GM18526 (cell line): ENCODE results near the gene HDAC4.

ENCODE experiments used
- POLR2A ChIP-seq: IDR thresholded peaks from 3 replicates; pipeline ENCODE4 v1.6.1; 2011; ENCODE audit not compliant: insufficient read length; ENCODE audit errors: extremely low read depth

The HDAC4 gene

GRCh38 chr2:239073745-239074530 lies 326.9 kb downstream of the HDAC4 start:
- TF ChIP-seq POLR2A: no peak

DNA sequence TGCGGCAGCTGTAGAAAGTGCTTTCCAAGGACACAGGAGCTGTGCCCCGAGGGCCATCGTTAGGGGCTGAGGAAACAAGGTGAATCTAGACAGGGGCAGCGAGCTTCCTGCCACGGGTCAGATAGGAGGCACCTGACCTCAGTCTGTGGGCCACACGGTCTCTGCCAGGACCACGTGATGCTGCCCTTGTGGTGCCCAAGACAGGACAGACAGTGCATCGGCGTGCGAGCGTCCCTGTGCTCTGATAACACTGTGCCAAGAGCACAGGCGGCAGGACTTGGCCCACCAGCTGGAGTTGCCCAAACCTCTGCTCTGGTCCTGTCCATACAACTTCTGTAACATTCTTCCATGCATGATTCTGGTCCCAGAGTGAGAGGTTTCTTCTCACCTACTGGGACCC lies 327.6 kb downstream of the HDAC4 start:
- no peak for TF ChIP-seq POLR2A

- TF ChIP-seq POLR2A: no peak
Observed at GRCh38 chr2:239072786-239073185, 328.0 kb downstream of the HDAC4 start.

DNA sequence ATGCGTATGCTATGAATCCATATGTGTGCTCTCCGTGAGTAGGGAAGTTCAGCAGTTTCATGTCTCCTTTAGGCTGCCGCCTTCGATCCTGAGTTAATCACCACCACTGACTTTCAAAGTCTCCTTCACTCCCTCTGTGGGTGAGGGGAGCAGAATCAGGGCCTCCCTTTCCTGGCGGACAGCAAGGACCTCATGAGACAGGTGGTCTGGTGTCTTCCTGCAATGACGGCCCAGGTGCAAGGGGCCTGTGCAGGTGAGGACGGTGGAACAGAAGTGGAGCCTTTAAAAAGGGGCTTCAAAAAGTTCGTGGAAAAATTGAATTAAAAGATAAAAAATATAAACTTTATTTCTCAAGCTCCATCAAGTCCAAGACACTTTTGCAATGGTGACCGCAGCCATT lies 330.4 kb downstream of the HDAC4 start:
- TF ChIP-seq POLR2A: no peak

DNA sequence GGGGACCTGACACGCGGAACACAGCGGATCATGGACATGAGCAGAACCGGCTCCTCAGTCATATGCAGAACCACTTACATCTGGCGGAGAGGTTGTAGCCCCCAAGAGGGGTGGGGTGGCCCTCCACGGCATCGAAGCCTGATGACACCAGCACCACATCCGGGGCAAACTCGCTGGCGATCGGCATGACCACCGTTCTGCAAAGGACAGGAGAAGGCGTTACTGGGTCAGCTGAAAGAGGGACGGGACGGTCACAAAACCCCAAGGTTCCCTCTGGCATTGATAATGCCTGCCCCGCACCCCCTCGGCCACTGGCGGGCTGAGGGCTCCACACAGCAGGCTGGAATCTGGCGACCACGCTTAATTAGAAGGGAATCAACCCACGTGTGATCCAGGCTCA lies 332.4 kb downstream of the HDAC4 start:
- TF ChIP-seq POLR2A: no peak

DNA sequence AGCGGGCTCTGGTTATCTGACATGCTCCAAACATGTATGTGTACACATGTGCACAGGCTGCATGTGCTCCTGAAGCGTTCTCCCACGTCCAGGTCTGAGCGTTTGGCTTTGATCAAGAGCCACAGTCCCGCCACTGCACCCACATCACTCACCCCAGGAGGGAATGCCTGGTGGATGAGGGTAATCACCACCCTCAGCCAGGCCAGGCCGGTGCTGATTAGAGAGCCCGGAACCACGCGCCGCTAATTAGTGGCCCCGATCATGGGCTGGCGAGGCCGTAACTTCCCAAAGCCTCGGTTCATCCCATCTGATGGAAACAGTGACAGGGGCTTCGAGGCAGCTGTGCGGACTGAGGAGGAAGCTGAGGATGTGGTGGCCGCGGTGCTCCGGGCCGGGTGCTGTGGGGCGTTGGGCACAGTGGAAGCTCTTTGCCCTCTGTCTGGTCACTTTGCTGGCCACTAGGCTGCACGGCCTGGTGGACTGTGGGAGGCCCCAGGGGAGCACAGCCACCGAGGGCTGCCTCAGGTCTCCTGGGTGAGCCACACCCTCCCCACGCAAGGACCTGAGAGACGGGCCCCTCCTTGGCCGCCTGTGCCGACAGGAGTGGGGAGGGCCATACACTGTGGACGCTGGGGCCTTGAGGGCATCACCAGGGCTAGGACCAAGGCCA lies 333.5 kb downstream of the HDAC4 start:
- no peak for TF ChIP-seq POLR2A

GRCh38 chr2:239066597-239066996 lies 334.2 kb downstream of the HDAC4 start:
- TF ChIP-seq POLR2A: no peak

- no peak for TF ChIP-seq POLR2A
Observed at GRCh38 chr2:239065962-239066361, 334.9 kb downstream of the HDAC4 start.

- no peak for TF ChIP-seq POLR2A
Observed at GRCh38 chr2:239065537-239065936, 335.3 kb downstream of the HDAC4 start.

DNA sequence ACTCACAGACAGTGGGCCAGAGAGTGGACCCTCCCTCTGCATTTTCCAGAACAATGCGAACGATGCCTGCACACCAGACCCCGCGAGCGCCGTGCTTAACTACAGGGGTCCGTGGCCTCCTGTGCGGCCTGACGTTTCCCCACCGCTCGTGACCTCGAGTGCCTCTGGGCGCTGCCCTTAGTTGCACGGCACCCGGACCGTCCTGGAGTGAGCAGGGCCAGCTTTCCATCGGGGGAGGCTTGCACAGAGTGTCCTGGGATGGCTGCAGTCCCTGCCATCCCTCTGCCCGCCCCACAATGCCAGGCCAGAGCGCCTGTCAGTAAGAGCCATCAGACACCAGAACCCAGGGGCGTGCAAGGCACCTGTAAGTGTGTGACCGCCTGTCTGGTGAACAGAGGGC lies 335.9 kb downstream of the HDAC4 start:
- TF ChIP-seq POLR2A: no peak

GRCh38 chr2:239064253-239064652 lies 336.6 kb downstream of the HDAC4 start:
- no peak for TF ChIP-seq POLR2A

GRCh38 chr2:239062743-239063142 lies 338.1 kb downstream of the HDAC4 start:
- no peak for TF ChIP-seq POLR2A

DNA sequence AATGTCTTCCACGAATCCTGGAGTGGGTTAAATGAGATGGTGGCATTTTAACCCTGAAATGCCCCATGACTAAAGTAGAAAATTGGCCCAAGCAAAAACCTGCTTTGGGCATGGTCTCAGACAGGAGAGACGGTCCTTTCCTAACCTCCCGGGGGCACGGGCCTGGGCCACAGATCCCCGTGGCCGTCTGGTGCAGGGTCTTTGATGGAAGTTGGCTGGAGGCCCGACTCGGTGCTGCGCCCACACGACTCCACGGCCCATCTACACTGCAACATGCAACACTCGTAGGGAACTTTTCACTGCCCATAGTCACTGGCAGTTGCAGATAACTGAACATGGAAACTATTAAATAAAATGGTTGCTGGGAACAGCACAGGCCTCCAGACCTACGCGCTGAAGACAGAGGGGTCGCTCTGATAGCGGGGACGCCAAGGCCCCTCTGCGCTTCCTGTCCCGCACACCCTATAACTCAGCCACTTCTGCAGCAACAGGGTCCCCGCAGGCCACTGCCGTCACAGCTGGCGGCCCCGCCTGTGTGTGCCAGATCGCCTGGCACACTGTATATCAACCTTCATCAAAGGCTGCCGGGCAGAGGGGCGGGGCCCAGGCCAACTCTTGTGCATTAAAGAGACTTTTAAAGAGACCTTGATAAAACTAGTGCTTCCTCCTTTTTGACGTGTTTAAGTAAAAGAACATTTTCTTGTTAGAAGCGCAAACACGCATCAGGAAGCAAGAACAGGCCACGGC lies 338.8 kb downstream of the HDAC4 start:
- TF ChIP-seq POLR2A: no peak

- no peak for TF ChIP-seq POLR2A
Observed at GRCh38 chr2:239061121-239061666, 339.6 kb downstream of the HDAC4 start.

DNA sequence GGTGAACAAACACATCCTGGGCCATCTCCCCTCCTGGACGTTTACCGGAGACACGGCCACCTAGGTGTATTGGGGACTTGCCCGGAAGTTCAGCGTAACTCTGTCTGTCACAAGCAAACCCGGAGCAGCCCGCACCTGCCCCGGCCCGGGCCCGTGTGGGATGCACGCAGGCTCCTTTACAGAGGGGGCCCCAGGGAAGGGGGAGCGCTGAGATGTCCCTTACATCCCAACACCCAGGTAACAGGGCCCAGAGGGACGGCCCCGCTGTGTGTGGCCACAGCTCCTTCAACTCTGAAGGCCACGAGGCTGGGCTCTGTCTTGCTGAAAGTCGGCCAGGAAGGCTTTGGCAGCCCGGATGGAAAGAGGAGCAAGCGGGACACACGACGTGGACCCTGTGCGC lies 340.1 kb downstream of the HDAC4 start:
- no peak for TF ChIP-seq POLR2A

- no peak for TF ChIP-seq POLR2A
Observed at GRCh38 chr2:239059854-239060253, 341.0 kb downstream of the HDAC4 start.
